Activated naive CD8-positive, alpha-beta T cell treated with anti-CD3 and anti-CD28 coated beads, Interleukin-2, amount 50 U/mL, for 16 hours (primary cell): ENCODE results near the gene ALDH1L2.

Source experiments
- DNase-seq: peaks from one replicate; pipeline ENCODE4 v3.0.0-alpha.2; 2020; ENCODE audit warnings: low read depth, low spot score

The ALDH1L2 gene

DNA sequence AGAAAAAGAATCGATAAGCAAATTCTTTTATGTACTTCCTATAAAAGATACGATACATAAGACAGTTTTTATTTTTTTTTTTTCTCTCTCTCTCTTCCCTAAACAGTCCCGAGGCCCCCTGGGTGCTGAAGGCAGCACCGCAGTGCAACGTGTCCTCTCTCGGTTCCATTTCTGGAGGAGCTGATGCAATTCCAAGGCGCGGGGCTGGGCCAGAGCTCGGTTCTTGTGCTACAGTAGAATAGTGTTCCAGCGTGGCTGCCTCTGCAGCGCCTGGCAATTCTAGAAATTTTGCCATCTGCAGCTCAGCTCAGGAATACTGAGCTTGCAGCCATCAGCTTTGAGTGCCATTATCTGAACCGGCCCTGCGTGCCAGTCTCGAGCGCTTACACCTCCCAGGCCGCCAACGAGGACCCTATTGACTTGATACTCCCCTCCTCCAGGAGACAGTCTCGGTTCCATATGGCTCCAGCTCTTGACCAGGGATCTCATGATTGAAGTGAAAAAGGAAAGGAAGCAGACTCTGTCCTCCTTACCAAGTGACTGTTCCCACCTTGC lies 630 bp downstream of the ALDH1L2 start:
- DNase-seq = no peak

GRCh38 chr12:105083031-105083430 lies 1.2 kb downstream of the ALDH1L2 start:
- DNase-seq = no peak

DNA sequence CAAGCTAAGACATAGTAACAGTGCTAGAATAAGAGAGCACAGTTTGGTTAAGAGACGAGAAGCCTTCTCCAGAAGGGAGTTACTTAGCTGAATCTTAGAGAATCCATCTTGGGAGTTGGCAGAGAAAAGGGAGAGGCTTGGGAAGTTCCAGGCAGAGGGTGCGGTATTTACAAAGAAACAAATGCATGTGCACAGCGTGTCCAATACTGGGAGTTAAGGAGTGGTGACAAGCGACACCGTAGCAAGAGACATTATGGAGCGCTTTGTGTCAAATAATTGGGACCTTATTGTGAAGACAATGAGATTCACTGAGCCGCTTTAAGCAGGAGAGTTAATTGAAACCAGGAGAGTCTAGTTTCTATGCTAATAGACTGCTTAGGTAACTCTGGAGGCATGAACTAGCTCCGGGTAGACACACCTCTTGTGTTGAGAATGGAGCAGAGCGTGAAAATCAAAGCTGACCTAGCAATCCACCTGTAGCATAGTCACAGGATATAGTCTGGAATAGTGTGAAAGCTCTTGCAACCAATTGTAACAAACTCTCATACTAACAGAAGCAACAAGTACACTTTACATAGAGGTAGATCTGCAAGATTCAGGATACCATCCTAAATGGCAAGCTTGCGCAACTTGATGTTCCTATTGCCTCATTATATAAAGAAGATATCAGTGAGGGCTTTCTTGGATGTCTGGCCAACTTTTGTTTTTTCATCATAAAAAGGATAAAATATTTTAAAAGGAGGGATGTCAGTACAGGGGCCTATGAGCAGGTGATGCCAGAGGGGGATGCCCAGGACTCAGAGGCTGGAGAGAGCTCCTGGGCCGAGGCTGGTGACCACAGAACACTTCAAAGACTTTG lies 5.3 kb downstream of the ALDH1L2 start:
- no peak for DNase-seq

GRCh38 chr12:105077435-105077834 lies 6.8 kb downstream of the ALDH1L2 start:
- no peak for DNase-seq

GRCh38 chr12:105076913-105077312 lies 7.3 kb downstream of the ALDH1L2 start:
- DNase-seq = no peak

GRCh38 chr12:105076098-105076497 lies 8.2 kb downstream of the ALDH1L2 start:
- DNase-seq = no peak

DNA sequence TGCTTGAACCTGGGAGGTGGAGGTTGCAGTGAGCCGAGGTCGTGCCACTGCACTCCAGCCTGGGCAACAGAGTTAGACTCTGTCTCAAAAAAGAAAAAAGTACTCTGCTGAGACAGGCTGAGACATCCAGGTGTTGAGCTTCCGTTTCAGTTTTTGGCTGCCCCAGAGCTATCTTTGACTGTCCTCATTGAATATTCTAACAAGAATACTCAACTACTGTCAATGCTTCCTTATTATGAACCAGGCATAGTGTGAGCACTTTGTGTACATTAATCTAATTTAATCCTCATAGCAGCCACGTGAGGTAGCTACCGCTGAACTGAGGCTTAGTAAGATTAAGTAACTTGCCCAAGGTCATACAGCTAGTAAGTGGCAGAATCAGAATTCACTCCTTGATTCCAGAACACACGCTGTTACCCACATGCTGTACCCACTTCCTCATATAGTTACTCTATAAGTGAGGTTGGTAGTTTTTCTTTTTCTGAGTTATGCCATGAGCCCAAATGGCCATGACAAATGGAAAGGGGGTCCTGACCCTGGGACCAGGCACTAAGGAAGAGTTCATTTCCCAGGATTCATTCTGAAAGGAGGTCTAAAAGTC lies 11.3 kb downstream of the ALDH1L2 start:
- DNase-seq = no peak

- DNase-seq = no peak
These were observed 12.3 kb downstream of the ALDH1L2 start for GRCh38 chr12:105071981-105072380.

DNA sequence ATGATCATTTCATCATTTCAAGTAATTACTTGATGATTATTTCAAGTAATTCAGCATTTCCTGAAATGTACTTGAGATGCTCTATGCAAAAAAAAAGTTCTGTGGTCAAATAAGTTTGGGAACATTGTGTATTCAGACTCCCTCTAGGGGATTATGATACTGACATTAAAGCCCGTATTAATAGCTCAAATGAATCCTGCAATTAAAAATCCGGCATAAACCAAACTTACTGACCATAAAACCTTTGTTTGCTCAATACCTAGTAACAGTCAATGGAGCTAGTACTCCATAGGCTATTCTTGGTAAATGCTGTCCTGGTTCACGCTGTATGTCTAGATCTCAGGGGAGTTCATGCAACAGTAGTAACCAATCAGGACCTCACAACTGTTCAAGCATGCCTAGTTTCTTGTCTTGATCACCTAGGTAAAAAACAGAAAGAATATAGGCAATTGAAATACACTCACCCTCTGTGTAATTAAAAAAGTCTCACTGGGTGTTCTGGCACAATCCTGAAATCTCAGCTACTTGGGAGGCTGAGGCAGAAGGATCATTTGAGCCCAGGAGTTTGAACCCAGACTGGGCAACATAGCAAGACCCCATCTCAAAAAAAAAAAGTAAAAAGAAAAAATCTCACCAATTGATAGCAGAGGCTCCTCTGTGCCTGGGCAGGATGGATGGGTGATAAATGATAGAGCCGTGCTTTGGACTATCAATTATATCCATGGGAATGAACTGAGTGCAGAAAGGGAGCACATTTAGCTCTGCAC lies 14.1 kb downstream of the ALDH1L2 start:
- DNase-seq = no peak

GRCh38 chr12:105067511-105068031 lies 16.7 kb downstream of the ALDH1L2 start:
- no peak for DNase-seq

DNA sequence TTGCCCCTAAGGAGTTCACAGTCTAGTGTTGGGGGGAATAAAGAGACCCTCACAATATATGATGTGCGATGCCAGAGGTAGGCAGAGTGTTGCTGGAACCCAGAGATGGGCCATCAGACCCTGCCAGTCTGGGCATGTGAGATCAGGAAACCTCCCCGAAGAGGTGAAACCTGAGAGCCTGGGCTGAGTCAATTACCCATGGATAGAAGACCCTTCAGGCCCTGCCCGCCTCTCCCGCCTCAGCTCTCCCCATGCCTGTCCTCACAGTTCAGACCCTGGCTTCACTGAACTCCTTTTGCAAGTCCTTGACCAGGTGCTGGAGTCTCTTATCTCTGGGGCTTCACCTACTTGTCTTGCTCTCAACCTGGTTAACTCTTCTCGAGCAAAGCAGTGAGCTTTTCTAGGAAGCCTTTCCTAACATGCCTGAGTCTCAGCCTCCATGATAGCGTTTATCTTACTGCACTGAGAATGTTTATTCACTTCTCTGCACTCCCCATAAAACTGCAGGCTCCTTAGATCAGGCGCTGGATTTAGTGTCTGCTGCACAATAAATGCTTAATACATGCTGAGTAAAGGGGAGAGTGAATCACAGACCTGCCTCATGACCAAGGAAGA lies 19.6 kb downstream of the ALDH1L2 start:
- no peak for DNase-seq

- no peak for DNase-seq
These were observed 23.4 kb downstream of the ALDH1L2 start for GRCh38 chr12:105060715-105061378.

- no peak for DNase-seq
These were observed 27.1 kb downstream of the ALDH1L2 start for GRCh38 chr12:105057174-105057573.

- peak; percentile 41 for DNase-seq
These were observed 31.1 kb downstream of the ALDH1L2 start for GRCh38 chr12:105053116-105053572.

DNA sequence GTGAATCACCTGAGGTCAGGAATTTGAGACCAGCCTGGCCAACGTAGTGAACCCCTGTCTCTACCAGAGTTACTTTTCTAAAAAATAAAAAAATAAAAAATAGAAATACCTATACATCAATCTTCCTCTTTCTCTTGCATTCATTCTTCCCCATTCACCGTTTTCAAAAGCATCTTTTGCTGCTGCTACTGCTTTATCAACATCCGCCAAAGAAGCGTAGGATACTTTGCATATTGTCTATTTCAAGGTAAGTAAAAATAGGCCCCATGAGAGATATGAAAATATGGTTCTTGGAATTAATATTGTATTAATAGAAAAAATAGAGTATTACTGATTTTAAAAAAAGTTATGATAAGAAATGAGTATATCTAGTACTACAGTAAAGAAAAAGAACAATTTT lies 32.3 kb downstream of the ALDH1L2 start:
- no peak for DNase-seq

DNA sequence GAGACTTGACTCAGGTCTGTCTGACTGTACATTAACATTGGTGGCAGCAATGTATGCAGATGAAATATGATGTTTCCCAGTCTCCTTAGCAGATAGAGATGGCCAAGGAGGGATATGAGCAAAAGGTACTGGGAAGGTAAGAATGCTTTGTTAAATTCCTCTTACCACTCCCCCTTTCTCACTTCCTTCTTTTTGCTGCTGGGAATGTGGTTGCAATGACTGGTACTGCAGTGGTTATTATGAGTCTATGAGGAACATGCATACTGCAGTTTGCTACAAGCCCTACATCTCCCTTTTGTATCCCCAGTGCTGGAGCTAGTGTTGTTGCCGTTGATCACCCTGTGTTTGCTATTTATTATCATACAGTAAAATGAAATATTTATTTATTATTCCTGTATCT lies 35.9 kb downstream of the ALDH1L2 start:
- no peak for DNase-seq

GRCh38 chr12:105047308-105047707 lies 37.0 kb downstream of the ALDH1L2 start:
- DNase-seq = no peak

GRCh38 chr12:105041186-105041585 lies 43.1 kb downstream of the ALDH1L2 start:
- no peak for DNase-seq

DNA sequence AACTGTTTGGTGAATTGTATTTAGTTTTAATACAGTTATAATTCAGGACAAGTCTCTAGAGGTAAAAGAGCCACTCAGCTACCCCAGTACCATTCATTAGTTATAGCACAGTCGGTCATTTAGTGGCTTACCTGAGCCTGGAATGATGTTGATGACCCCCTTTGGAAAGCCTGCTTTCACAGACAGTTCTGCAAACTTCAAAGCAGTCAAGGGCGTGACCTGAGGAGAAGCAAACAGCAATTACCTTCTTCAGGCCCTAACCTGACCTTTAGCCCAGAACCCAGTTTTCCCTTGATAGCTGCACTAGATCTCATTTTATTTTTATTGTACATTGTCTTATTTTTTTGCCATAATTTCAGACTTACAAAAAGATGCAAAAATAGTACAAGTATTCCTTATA lies 43.8 kb downstream of the ALDH1L2 start:
- no peak for DNase-seq

GRCh38 chr12:105036937-105037649 lies 47.2 kb downstream of the ALDH1L2 start:
- no peak for DNase-seq
